Suppressor macrophage (primary cell): ENCODE results near the gene IL11.
A peak's percentile ranks its signal among the peaks of the same experiment; 100 is the strongest.
"Not testable (repeated sequence)": the region's sequence is repeated elsewhere in the genome, so short reads cannot be mapped to it uniquely, and the experiment has no call there.

Experiments used
- DNase-seq, 4 experiments: peaks; one replicate each; pipeline ENCODE4 v3.0.0-alpha.2; 2020 to 2022
- total RNA-seq, 17 experiments: gene quantifications; one replicate each; lab custom pipeline; 2026; ENCODE audit warnings: mixed read lengths in 6 of 17, inconsistent platforms in 3 of 17; lab: John Stamatoyannopoulos, UW

Gene IL11
- 0 to 0.55 (median 0) reads per million in 17 experiments for total RNA-seq

GRCh38 chr19:55370305-55370988 lies at the start of gene IL11:
Gene IL11 (minus strand): TSS chr19:55370463. CDS start chr19:55370310, 153 bp downstream.
- no peak for DNase-seq

- no peak for DNase-seq
Measured at GRCh38 chr19:55419624-55420236, 49.5 kb upstream of the IL11 start.

- DNase-seq = no peak
Measured at GRCh38 chr19:55419103-55419502, 48.8 kb upstream of the IL11 start.

GRCh38 chr19:55418185-55418584 lies 47.9 kb upstream of the IL11 start:
- peak; percentile 74 to 84 (median 76) for DNase-seq

GRCh38 chr19:55410168-55410567 lies 39.9 kb upstream of the IL11 start:
- no peak for DNase-seq

- DNase-seq = not testable (repeated sequence)
Measured at GRCh38 chr19:55409179-55409578, 38.9 kb upstream of the IL11 start.

- DNase-seq = no peak
Measured at GRCh38 chr19:55408533-55408872, 38.2 kb upstream of the IL11 start.

- DNase-seq = peak; percentile 99 to 100 (median 100)
Measured at GRCh38 chr19:55407800-55408532, 37.7 kb upstream of the IL11 start.

GRCh38 chr19:55407550-55407799 lies 37.2 kb upstream of the IL11 start, which contains the start of gene UBE2S:
Gene UBE2S (minus strand): TSS chr19:55407788. CDS start chr19:55407589, 199 bp downstream.
- not testable (repeated sequence) for DNase-seq

- DNase-seq = peak; percentile 54 to 79 (median 60)
Measured at GRCh38 chr19:55406826-55407549, 36.7 kb upstream of the IL11 start.

- no peak for DNase-seq
Measured at GRCh38 chr19:55406091-55406825, 36.0 kb upstream of the IL11 start.

- DNase-seq = no peak
Measured at GRCh38 chr19:55405638-55406037, 35.4 kb upstream of the IL11 start.

GRCh38 chr19:55402509-55402908 lies 32.2 kb upstream of the IL11 start:
- no peak for DNase-seq

GRCh38 chr19:55401390-55401789 lies 31.1 kb upstream of the IL11 start:
- not testable (repeated sequence) for DNase-seq

- no peak for DNase-seq
Measured at GRCh38 chr19:55400281-55401087, 30.2 kb upstream of the IL11 start.

GRCh38 chr19:55398200-55398925 lies 28.1 kb upstream of the IL11 start:
- peak in 3 of 4 experiments; percentile 46 to 58 (median 51) for DNase-seq

GRCh38 chr19:55392820-55393761 lies 22.8 kb upstream of the IL11 start:
- DNase-seq = no peak

- no peak for DNase-seq
Measured at GRCh38 chr19:55391702-55392615, 21.7 kb upstream of the IL11 start.
